SH-SY5Y (cell line): ENCODE data around the gene ELFN2.

ENCODE experiments used
- GATA2 ChIP-seq: IDR thresholded peaks from 2 replicates; pipeline ENCODE4 v1.6.1; 2011; ENCODE audit warnings: mild to moderate bottlenecking, low read depth, low read length
- GATA3 ChIP-seq: IDR thresholded peaks from 2 replicates; pipeline ENCODE4 v1.6.1; 2011; ENCODE audit warnings: low read depth, mild to moderate bottlenecking, low read length, moderate library complexity

DNA sequence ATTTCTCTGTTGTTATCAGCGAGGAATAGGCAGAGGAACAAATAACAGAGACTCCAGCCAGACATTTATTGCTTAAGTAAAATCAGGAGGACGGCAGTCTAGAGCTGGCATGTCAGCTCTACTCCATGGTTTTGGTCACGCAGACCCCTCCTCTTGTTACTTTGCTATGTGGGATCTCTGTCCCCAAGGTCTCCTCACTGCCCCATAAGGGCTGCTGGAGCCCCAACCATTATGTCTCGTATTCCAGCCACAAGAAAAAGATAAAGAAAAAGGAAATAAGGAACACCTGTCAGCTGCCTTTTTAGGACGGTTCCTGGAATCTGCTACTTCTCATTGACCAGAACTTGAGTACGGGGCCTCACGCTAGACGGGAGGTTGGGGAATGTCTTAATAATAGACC, 70.4 kb downstream of the ELFN2 start:
- TF ChIP-seq GATA3 = no peak
- no peak for TF ChIP-seq GATA2
